NOMO-1 treated with DMSO at 0.1 percent for 48 hours (cell line): ENCODE data around the gene LRRK2.
"Not testable (repeated sequence)": the region's sequence is repeated elsewhere in the genome, so short reads cannot be mapped to it uniquely, and the experiment has no call there.

Experiments
- DNase-seq: peaks from one replicate; lab custom pipeline; 2025; ENCODE audit not compliant: unreplicated experiment; lab: John Stamatoyannopoulos, UW

LRRK2 gene

GRCh38 chr12:40211186-40211585, 13.6 kb upstream of the LRRK2 start:
- DNase-seq, result not testable (repeated sequence)

- no peak for DNase-seq
Measured at GRCh38 chr12:40212566-40212965, 12.2 kb upstream of the LRRK2 start.

GRCh38 chr12:40215982-40216381, 8.8 kb upstream of the LRRK2 start:
- DNase-seq, result peak; percentile 64

- peak; percentile 84 for DNase-seq
Measured at GRCh38 chr12:40216516-40217288, 8.1 kb upstream of the LRRK2 start.

- DNase-seq, result no peak
Measured at GRCh38 chr12:40219760-40220159, 5.0 kb upstream of the LRRK2 start.

- DNase-seq, result peak; percentile 87
Measured at GRCh38 chr12:40222247-40222646, 2.5 kb upstream of the LRRK2 start.

- peak; percentile 18 for DNase-seq
Measured at GRCh38 chr12:40223646-40224045, 1.2 kb upstream of the LRRK2 start.

- DNase-seq, result no peak
Measured at GRCh38 chr12:40225337-40225983, 663 bp downstream of the LRRK2 start.

- peak; percentile 98 for DNase-seq
Measured at GRCh38 chr12:40225984-40226602, 1.3 kb downstream of the LRRK2 start.

GRCh38 chr12:40226705-40227104, 1.9 kb downstream of the LRRK2 start:
- peak; percentile 67 for DNase-seq

- no peak for DNase-seq
Measured at GRCh38 chr12:40227447-40227846, 2.6 kb downstream of the LRRK2 start.

- no peak for DNase-seq
Measured at GRCh38 chr12:40228727-40229126, 3.9 kb downstream of the LRRK2 start.

- DNase-seq, result no peak
Measured at GRCh38 chr12:40229690-40230651, 5.2 kb downstream of the LRRK2 start.

GRCh38 chr12:40232602-40233001, 7.8 kb downstream of the LRRK2 start:
- DNase-seq, result peak; percentile 43

- no peak for DNase-seq
Measured at GRCh38 chr12:40233741-40234367, 9.1 kb downstream of the LRRK2 start.

GRCh38 chr12:40236357-40236850, 11.6 kb downstream of the LRRK2 start:
- no peak for DNase-seq

- no peak for DNase-seq
Measured at GRCh38 chr12:40238266-40238902, 13.6 kb downstream of the LRRK2 start.

- DNase-seq, result no peak
Measured at GRCh38 chr12:40238979-40239378, 14.2 kb downstream of the LRRK2 start.

GRCh38 chr12:40240779-40241178, 16.0 kb downstream of the LRRK2 start:
- DNase-seq, result no peak

- no peak for DNase-seq
Measured at GRCh38 chr12:40241741-40242140, 16.9 kb downstream of the LRRK2 start.
